ENCODE measurements around the gene SNTA1.
"Not testable (repeated sequence)": the region's sequence is repeated elsewhere in the genome, so short reads cannot be mapped to it uniquely, and the experiment has no call there.

The SNTA1 gene

DNA sequence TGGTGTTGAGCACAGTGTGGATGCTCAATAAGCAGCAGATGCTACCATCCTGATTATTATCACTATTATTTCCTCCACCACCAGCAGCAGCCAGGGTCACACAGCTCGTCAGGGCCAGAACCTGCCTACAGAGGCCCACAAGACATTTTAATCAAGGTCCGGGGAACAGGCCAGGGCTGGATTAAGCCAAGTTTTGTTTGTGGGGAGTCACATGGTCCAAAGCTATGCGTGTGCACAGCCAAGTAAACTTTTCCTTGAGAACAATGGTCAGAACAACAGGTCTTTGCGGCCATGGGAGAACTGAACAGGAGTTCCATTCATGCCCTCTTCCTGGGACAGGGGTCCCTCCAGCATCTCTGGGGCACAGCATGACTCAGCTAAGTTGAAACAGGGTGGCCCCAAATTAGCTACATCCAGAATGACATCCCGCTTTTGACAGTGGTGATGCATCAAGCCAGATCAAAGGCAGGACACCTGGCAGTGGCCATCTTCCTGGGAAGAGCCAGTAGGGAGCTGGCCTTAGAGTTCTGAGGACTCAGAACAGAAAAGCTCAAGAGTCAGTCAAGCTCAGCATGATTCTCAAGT is 11.7 kb downstream of the SNTA1 start:
- no peak for DNase-seq (ENCODE audit: low read depth)

DNA sequence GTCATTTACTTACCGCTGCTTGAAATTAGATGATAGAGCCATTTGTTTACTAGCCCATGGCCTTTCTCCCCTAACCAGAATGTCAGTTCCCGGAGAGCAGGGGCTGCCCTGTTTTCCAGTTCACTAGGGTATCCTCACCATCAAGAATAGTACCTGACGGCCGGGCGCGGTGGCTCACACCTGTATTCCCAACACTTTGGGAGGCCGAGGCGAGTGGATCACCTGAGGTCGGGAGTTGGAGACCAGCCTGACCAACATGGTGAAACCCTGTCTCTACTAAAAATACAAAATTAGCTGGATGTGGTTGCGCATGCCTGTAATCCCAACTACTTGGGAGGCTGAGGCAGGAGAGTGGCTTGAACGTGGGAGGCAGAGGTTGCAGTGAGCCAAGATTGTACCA is 19.7 kb downstream of the SNTA1 start:
- not testable (repeated sequence) for DNase-seq (ENCODE audit: low read depth)

DNA sequence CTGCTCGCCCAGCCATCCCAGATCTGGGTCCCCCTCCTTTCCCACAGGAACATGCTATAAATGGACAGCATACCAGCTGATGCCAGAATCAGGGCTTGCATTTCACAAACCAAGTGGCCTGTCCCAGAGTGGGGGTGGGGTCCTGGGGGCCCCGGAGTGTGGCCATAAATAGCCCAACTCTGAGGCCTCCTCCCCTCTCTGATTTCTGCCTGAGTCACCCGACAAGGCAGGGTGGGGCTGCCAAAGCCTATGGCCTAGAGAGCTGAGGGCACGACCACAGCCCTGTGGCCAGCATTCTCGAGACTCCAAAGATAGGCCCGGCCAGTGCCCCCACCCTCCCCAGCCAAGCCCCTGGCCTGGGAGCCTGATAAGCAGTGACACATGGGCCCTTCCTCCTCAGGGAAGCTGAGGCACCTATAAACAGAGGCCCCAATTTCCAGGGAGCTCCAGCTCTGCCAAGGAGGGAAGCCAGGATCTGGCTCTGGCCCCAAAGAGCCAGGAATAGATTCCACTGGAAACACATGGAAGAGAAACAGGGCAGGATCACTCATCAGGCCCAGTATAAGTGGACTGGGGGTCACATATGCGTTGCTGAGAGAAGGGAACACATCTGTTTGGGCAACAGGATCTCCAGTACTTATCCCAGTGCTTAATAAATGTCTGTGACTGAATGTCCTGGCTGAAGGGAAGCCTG is 20.3 kb downstream of the SNTA1 start:
- DNase-seq (ENCODE audit: low read depth) = no peak

DNA sequence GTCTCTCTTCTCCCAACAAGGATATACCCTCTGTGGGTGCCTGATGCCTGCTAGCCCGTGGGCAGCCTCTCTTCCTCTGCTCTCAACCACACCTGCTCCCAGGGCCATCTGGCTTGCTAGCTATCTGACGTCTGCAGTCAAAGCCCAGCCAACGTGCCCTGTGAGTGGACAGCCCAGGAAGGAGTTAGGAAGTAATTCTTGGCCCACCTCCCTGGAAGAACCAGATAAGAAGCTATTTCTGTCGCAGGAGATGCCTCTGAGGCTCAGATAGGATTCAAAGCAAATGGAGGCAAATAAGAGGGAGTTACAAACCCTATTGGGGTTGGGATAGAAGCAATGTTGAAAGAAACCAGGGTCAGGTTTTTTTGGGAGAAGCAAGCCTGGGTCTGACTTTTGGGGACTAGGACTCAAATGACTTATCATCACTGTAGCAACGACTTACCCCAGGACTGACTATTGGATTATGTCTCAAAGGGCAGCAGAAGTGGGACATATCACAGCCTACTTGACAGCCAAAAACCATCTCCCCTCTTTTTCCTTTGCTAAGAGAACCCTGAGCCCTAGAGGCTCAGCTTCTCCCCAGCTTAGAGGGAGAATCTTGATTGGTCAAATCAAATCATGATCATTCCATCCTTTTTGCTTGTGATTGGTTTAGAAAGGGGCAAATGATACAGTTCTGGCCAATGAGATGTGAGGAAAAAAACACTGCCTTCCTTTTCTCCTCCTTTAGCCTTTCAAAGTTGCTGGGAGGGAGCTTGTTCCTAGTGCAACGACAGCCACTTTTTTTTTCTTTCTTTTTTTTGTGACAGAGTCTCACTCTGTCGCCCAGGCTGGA is 24.2 kb downstream of the SNTA1 start:
- no peak for DNase-seq (ENCODE audit: low read depth)

DNA sequence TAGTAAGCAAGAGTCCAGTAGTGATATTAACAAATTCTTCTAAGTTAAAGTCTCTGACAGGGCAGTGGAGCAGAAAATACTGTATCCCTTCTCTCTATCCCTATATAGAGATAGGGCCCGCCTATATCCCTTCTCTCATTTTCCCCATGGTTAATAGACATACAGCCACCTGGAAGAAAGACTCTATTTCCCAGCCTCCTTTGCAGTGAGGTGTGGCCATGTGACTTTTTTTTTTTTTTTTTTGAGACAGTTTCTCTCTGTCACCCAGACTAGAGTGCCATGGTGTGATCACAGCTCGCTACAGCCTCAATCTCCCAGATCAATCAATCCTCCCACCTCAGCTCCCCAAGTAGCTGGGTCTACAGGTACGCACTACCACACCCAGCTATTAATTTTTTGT is 25.5 kb downstream of the SNTA1 start:
- DNase-seq (ENCODE audit: low read depth) = no peak

DNA sequence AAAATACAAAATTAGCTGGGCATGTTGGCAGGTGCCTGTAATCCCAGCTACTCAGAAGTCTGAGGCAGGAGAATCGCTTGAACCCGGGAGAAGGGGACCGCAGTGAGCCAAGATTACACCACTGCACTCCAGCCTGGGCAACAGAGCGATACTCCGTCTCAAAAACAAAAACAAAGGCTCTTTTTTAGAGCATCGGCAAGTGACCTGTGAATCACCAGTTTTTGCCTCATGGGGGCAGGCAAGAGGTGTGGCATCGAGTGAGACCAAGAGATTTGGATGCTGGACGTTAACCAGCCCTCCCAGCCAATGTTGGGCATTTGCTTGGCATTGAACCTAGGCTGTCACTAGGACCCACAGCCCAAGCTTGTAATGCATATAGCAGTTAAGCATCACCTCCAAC is 27.6 kb downstream of the SNTA1 start:
- no peak for DNase-seq (ENCODE audit: low read depth)

DNA sequence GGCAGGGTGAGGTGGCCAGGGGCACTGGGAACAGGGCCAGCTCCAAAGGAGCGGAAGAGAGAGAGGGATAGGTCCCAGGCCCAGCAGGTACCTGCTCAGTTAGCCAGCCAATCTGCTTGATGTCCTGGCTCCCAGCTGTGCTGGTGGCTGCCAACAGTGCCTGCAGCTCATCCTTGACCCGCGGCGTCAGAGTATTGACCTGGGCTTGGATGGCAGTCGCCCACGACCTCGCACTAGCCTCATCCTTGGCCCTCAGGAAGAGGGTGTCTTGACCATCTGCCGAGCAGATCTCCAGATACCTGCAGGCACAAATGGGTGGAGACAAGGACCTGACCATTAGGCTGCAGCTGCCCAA is 31.1 kb downstream of the SNTA1 start:
- DNase-seq (ENCODE audit: low read depth) = no peak

DNA sequence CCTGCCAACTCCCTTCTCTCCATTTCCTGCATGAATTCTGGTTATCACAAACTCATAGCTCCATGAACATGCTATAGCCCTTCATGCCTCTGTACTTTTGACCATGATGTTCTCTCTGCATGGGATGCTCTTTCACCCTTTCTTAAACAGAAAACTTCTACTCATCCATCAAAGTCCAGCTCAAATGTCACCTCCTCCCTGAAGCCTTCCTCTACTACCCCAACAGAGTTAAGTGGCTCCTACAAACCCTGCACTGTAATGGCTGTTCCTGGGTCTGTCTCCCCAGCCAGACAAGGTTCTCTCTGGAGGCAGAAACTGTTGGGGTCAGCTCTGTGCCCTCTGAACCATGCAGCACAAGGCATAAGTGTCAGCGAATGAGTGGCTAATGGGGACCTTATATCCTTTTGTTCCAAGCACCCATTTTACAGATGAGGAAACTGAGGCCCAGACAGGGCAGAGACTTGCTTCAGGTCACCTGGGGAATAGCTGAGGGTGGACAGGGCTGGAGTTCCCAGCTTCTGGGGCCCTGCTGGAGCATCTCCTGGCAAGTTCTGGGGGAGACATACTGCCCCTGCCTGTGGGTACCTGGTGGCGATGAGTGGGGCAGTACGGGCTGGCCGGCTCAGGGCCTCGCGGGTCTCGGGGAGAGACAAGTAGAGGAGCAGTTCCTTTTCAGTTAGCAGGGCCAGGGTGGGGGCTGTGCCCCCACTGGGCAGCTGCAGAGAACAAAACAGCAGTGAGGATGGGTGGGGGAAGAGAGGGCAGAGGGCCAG is 31.7 kb downstream of the SNTA1 start:
- no peak for DNase-seq (ENCODE audit: low read depth)

DNA sequence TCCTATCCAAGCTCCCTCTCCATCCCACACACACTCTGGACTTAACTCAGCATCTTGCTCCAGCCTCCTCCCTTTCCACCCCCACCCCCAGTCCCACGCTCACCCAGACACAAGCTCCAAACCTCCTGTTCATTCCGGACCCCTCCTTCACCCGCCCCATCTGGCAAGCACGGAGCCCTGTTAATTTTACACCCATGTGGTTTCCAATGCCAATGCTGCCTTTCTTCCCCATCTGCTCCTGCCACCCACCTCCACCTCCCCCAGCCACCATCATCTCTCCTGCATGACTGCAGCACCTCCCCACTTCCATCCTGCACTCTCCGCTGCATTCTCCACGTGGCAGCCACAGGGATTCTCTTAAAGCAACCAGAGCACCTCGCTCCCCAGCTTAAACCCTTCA is 32.3 kb downstream of the SNTA1 start:
- no peak for DNase-seq (ENCODE audit: low read depth)

DNA sequence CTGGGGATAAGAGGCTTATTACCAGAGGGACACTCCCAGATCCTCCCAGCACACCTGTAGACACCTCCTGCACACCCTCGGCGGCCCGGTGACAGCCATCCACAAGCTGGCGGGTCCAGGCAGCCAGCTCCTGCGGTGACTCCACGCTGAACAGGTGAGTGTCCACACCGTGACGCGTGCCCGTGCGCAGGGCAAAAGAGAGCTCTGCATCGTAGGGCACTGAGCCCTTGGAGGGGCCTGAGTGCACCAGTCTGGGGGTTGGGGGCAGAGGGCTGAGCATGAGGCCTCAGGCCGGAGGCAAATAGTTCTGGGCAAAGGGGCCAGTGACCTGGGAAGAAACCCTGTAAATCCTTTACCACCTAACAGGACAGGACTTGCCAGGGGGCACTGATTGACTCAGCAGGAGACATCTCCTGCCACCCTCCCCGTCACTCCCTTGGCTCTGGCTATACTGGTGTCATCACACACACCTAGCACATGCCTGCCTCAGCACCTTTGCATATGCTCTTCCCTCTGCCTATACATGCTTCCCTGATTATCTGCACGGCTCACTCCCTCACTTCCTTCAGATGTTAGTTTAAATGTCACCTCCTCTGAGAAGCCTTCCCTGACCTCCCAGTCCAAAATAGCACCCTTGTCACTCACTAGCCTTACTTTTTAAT is 33.4 kb downstream of the SNTA1 start:
- DNase-seq (ENCODE audit: low read depth) = no peak

DNA sequence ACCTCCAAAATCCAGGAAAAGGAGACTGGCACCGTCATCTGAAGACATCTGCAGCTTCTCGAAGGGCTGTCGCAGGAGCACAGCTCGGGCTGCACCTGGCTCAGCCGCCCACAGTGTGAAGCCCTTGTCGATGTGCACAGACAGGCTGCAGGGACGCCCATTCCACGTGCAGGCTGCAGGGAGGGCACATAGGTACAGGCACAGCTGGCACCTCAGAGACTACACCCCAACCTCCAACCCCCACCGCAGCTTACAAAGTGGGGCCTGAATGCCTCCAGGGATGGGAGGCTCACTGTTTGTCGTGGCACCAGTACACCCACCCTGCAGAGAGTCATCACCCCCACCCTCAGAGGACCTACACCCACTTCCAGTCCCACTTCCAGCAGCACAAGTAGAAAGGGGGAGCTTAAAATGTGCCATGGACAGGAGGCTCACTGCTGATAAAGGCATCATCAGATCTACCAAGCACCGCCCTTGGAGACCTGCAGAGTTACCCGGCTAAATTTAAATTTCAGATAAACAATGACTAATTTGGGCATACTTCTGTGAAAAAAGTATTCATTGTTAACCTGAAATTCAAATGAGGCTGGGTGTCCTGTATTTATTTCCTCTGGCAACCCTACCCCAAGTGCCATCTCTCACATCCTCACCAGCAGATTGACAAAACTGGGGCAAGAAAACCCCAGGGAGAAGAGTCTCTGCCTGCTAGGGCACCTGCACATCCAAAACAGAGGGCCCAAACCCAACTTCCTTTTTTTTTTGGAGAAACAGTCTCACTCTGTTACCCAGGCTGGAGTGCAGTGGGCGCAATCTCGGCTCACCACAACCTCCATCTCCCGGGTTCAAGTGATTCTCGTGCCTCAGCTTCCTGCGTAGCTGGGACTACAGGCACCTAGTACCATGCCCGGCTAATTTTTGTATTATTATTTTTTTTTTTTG is 34.6 kb downstream of the SNTA1 start:
- no peak for DNase-seq (ENCODE audit: low read depth)

DNA sequence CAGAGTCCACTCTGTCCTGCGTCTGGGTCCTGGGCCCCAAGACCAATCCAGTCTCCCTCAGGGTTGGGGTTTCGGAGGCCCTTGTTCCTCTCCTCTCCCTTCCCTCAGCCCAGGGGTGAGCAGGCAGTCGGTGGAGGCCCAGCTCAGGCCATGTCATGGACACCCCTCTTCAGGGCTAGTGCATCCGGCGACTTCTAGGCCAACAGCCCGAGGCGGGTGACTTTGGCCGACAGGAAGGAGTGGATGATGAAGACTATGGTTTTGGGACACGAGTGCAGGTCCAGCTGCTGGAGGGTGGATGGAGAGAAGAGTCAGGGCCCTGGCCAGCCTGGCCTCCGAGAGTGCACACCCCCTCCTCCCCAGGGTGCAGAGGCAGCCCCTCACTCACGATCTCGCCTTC is 35.2 kb downstream of the SNTA1 start:
- no peak for DNase-seq (ENCODE audit: low read depth)

DNA sequence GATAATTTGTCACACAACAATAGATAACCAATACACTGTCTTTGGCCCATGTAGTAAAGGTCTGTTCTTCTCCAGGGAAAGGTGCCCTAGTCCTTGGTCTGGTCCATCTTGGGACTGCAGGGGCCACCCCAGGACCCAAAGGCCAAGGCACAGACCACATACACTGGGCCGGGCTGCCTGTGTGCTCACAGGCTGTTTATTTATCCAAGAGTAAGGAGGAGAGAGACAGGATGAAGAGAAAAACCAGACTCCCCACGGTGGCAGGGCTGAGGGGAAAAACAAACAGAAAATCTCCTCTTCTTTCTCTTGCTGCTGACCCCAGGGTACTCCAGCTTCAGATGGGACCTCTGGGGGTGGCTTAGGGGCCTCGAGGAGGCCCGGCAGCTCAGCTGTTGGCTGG is 35.8 kb downstream of the SNTA1 start:
- no peak for DNase-seq (ENCODE audit: low read depth)

DNA sequence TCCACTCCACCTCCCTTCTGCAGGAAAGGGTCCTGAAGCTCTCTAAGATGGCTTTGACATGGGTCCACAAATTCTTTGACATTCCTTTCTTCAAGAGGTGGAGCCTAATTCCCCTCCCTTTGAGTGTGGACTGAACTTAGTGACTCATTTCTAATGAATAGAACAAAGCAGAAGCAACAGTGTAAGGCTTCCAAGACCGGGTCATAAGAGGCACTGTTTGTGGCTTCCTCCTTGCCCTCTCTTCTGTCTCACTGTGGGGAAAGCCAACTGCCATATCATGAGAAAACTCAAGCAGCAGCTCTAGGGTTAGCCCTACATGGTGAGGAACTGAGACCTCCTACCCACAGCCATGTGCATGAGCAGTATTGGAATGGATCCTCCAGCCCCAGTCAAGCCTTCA is 36.3 kb downstream of the SNTA1 start:
- no peak for DNase-seq (ENCODE audit: low read depth)

DNA sequence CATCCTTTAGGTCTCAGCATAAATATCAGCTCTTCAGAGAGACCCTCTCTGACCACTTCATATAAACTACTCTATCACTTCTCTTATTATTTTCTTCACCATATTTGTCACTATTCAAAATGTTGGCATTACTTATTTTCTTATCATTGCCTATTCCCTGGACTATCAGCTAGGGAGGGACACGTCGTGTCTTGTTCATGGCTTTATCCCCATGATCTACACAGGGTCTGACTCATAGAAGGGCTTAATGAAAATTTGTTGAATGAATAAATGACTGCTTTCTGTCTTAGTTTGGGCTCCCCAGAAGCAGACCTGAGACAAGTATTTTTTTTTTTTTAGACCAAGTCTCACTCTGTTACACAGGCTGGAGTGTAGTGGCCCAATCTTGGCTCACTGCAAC is 39.3 kb downstream of the SNTA1 start:
- DNase-seq (ENCODE audit: low read depth) = no peak

DNA sequence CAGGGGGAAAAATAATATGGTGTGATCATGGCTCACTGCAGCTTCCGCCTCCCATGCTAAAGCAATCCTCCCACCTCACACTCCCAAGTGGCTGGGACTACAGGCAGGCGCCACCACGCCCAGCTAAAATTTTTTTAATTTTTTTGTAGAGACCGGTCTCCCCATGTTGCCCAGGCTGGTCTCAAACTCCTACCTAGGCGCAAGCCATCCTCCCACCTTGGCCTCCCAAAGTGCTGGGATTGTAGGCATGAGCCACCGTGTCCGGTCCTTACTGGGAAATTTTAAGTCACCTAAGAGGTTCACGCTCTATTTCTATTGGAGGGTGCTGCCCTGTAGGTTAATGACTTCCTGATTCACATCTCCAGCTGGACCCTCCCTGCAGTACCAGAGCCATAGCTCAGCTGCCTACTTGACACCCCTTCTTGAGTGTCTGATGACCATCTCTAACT is 41.6 kb downstream of the SNTA1 start:
- DNase-seq (ENCODE audit: low read depth) = no peak

DNA sequence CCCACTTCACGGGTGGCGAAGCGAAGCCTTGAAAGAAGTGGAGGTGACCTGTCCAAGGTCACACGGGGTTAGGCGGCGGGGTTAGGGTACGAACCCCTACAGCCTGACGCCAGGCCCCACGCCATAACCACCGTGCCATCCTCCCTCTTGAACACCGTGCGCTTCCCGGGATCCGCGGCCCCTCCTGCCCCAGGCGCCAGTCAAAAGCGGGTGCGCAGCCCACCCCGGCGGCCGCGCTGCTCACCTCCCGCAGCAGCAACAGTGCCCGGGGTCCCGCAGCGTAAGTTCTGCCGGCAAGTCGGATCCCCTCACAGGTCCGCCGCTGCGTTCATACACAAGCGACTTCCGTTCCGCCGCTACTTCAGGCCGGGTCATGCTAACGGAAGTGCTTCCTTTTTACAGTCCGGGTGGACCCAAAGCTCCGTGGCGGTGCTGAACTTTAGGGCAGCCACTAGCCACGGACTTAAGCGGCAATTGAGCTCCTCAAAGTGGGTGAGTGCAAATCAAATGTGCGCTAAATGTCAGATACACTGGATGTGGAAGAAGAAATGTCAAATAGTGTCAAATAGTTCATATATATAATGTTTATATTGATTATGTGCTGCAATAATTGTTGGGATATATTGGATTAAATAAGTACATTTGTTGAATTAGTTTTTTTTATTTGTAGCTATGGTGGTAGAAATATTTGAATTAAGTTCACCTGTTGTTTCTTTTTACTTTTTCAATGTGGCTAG is 42.2 kb downstream of the SNTA1 start, which contains the start of gene CDK5RAP1:
CDK5RAP1 (minus strand) TSS at position 336 of the 737 bp plus-strand sequence. CDS start 4,455 bp downstream, outside the sequence.
- DNase-seq (ENCODE audit: low read depth) = peak; percentile 70

DNA sequence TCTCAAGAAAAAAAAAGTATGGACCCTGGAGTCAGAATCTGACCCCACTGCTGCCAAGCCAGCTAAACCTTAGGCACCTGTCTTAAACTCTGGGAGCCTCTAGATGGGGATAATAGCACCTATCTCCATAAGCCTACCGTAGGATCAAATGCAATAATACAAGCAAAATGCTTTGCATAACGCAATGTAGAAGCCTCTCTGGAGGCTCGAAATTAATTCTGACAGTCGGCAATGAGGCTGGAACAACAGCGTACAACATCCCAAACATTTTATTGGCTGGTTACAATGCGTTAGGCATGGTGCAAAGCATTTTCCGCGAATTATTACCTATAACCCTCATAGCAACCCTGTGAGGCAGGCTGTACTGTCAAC is 42.8 kb downstream of the SNTA1 start:
- no peak for DNase-seq (ENCODE audit: low read depth)

DNA sequence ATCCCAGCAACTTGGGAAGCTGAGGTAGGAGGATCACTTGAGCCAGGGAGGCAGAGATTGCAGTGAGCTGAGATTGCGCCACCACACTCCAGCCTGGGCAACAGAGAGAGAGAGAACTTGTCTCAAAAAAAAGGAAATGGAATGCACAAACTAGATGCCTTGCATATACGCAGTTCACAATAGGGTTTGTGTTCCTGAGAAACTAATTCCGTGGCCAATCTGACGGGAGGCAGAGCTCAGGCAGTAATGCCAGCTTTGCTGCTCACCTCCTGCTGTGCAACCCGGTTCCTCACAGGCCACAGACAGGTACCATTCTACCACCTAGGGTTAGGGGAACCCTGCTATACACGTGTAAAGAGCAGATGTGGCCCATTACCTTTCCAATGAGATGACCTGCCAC is 43.6 kb downstream of the SNTA1 start:
- no peak for DNase-seq (ENCODE audit: low read depth)

DNA sequence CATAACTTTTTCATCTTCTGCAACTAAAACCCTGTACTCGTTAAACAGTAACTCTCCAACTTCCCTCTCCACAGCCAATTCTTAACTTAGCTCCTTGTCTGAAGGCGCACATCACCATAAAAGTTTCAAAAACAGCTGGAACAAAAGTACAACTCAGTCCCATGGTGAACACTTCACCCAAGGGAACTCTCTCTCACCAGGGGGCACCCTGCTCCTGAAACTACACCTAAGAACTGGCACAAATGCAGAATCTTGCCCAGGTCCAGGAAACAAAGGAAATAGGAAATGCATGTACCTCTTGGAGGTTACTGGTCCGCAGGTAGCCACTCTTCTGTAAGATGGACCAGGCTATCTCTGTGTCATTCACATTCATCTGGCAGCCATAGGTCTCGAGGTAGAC is 48.8 kb downstream of the SNTA1 start:
- DNase-seq (ENCODE audit: low read depth) = no peak
